Mesodermal cell (in vitro differentiated cells): Measurements from ENCODE around the gene PCBP3. TPM values are rescaled to one million over a fixed set of nuclear protein-coding genes. Genes with fewer than 3 reads are reported as not detected.

Source experiments
- H3K27ac ChIP-seq: 2 replicates; pipeline ENCODE4 v1.7.0; 2013; ENCODE audit warnings: mild to moderate bottlenecking, low read depth, low read length, moderate library complexity; ENCODE audit not compliant: severe bottlenecking
- H3K36me3 ChIP-seq: 2 replicates; pipeline ENCODE4 v1.7.1; 2013; ENCODE audit warnings: mild to moderate bottlenecking, low read length, moderate library complexity; ENCODE audit not compliant: control insufficient read depth, insufficient read depth
- H3K4me1 ChIP-seq: one replicate; pipeline ENCODE4 v1.7.1; 2013; ENCODE audit warnings: mild to moderate bottlenecking, low read length; ENCODE audit not compliant: insufficient read depth, control insufficient read depth, poor library complexity, severe bottlenecking
- H3K4me3 ChIP-seq: 2 replicates; pipeline ENCODE4 v1.7.0; 2013; ENCODE audit warnings: low read length, control low read depth, mild to moderate bottlenecking; ENCODE audit not compliant: insufficient read depth, poor library complexity, severe bottlenecking; ENCODE audit errors: extremely low read depth
- H3K9me3 ChIP-seq: 2 replicates; pipeline ENCODE4 v1.7.1; 2013; ENCODE audit warnings: mild to moderate bottlenecking, low read length, moderate library complexity; ENCODE audit not compliant: control insufficient read depth
- WGBS, 2 experiments: methylation state at CpG; one replicate each; pipeline ENCODE4 v1.1.5; 2013; ENCODE audit warnings: missing lambda C conversion rate in 2 of 2; ENCODE audit not compliant: insufficient coverage in 2 of 2; 5-methylcytosine and 5-hydroxymethylcytosine counted together
- polyA plus RNA-seq, 2 experiments: library from polyadenylated mRNA; stranded (reverse); fragments of 50-300 nt; gene quantifications; one replicate each; pipeline ENCODE4 v1.2.3, GENCODE V29; 2013

Gene PCBP3
- polyA plus RNA-seq (2013, experiment 1 of 2) = 4.9 TPM
- polyA plus RNA-seq (2013, experiment 2 of 2) = 3.1 TPM

GRCh38 chr21:45643021-45643980 lies at the start of gene PCBP3:
Gene PCBP3, plus strand, starts transcription at chr21:45643725. Its CDS starts 206,361 bp downstream, at chr21:45850086.
- H3K4me3 ChIP-seq = peak within 1 kb of the TSS; percentile 36
- H3K4me1 ChIP-seq = peaks cover 10% of the 10 kb centered on the region
- no peaks in the 10 kb centered on the region for H3K36me3 ChIP-seq
- no peaks in the 10 kb centered on the region for H3K9me3 ChIP-seq
- 0% methylated on average over 49 to 83 of the region's 120 CpGs for WGBS, 2 experiments
- no peak within 1 kb of the TSS for H3K27ac ChIP-seq

DNA sequence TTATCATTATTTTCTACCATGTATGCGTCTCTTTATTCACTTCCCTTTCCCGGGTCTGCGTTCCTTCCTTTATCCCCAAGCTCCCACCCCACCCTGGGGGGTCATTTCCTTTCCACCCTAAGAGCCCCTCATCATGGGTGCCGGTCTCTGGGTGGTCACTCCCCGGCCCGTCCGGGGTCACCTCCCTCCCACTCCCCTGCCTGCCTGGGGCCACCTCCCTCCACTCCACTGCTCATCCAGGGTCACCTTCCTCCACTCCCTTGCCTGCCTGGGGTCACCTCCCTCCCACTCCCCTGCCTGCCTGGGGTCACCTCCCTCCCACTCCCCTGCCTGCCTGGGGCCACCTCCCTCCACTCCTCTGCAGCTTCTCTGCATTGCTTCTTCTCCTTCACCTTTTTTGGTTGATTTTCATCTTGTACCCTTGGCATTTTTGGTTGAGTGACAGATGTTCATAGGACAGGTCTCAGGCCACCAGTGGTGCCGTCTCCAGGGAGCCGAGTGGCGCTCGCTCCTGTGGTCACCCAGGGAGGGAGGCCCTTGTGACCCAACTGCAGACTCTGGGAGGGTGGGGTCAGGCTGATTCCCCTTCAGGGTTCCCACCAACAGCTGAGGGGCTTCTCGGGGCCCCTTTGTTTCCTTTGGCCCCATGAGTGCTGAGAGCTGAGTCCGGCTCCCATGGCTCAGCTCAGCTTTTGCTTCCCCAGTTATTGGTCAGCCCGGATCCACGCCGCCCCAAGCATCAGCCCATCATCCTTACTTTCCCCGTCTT lies 48.6 kb upstream of the PCBP3 start:
- H3K36me3 ChIP-seq = no peaks in the 10 kb centered on the region
- H3K9me3 ChIP-seq = no peaks in the 10 kb centered on the region
- H3K4me1 ChIP-seq = no peaks in the 10 kb centered on the region
- 94 to 96% methylated on average over 13 to 15 of the region's 17 CpGs for WGBS, 2 experiments
- H3K27ac ChIP-seq = no peak overlapping the region
- H3K4me3 ChIP-seq = no peak overlapping the region

DNA sequence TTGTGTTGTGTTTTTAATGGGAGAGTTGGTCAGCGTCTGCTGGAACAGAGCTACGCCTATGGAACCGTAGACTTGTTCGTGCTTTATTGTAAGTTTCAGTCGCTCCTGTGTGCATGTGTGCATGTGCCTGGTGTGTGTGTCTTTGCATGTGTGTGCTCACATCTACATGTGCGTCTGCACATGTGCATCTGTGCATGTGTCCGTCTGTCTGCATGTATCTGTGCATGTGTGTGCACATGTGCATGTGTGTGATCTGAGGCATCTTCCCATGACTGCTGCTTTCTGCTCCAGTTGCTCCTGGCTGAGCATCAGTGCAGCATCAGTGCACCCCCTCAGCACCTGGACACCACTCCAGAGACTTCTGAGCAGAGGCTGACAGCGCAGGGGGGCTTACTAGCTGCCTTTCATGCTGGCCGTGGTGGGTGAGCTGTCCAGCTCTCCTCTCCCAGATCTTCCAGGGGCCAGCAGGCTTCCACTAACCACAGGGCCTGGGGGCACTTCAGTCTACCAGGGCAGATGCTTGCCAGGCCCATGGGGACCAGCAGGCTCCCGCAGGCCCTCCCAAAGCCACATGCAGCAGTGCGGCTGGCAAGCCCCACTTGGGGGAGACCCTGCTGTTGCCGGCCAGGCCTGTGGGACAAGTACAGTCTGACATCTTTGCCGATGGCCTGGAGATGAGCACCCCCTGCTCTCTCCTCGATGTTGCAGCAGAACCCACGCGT lies 47.8 kb upstream of the PCBP3 start:
- H3K9me3 ChIP-seq = no peaks in the 10 kb centered on the region
- H3K4me3 ChIP-seq = no peak overlapping the region
- WGBS, 2 experiments = 92 to 94% methylated on average over 10 to 16 of the region's 16 CpGs
- no peaks in the 10 kb centered on the region for H3K36me3 ChIP-seq
- no peaks in the 10 kb centered on the region for H3K4me1 ChIP-seq
- H3K27ac ChIP-seq = no peak overlapping the region

GRCh38 chr21:45596704-45597318 lies 46.7 kb upstream of the PCBP3 start:
- H3K4me3 ChIP-seq = no peak overlapping the region
- no peaks in the 10 kb centered on the region for H3K4me1 ChIP-seq
- no peaks in the 10 kb centered on the region for H3K9me3 ChIP-seq
- WGBS, 2 experiments = 27 to 38% methylated on average over 12 to 13 of the region's 16 CpGs
- H3K36me3 ChIP-seq = no peaks in the 10 kb centered on the region
- no peak overlapping the region for H3K27ac ChIP-seq

- Histone ChIP-seq H3K9me3 (no peaks in the 10 kb centered on the region), H3K4me3 (no peak overlapping the region), H3K27ac (no peak overlapping the region), H3K36me3 (no peaks in the 10 kb centered on the region), H3K4me1 (no peaks in the 10 kb centered on the region)
- WGBS, 2 experiments = 75 to 86% methylated on average over 7 of the region's 7 CpGs
Measured at GRCh38 chr21:45598109-45598508, 45.4 kb upstream of the PCBP3 start.

- WGBS, 2 experiments = 86 to 88% methylated on average over 9 of the region's 10 CpGs
- H3K9me3 ChIP-seq = peaks cover 1% of the 10 kb centered on the region
- H3K27ac ChIP-seq = no peak overlapping the region
- H3K36me3 ChIP-seq = no peaks in the 10 kb centered on the region
- no peak overlapping the region for H3K4me3 ChIP-seq
- no peaks in the 10 kb centered on the region for H3K4me1 ChIP-seq
Measured at GRCh38 chr21:45598666-45599065, 44.9 kb upstream of the PCBP3 start.

DNA sequence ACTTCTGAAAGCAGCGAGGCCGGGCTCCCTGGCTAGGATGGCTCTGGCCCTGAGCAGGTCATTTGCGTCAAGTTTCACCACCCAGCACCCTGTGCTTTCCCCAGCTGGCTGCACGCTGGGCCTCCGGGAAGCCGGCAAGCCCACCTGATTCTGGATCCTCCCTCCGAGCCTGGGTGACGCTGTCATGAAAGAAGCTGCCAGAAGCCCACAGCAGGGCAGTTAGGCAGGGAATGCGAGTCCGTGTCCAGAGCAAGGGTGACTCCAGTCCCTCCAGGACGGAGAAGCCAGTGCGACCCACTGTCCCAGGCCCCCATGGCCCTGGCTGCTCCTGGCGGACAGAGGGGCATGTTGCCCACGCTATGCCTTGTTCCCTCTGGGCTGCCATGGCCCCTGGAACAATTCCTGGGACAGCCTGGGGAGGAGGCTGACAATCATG lies 44.4 kb upstream of the PCBP3 start:
- Histone ChIP-seq H3K9me3 (peaks cover 4% of the 10 kb centered on the region), H3K4me1 (no peaks in the 10 kb centered on the region), H3K36me3 (no peaks in the 10 kb centered on the region), H3K4me3 (no peak overlapping the region), H3K27ac (no peak overlapping the region)
- 87 to 95% methylated on average over 14 of the region's 14 CpGs for WGBS, 2 experiments

DNA sequence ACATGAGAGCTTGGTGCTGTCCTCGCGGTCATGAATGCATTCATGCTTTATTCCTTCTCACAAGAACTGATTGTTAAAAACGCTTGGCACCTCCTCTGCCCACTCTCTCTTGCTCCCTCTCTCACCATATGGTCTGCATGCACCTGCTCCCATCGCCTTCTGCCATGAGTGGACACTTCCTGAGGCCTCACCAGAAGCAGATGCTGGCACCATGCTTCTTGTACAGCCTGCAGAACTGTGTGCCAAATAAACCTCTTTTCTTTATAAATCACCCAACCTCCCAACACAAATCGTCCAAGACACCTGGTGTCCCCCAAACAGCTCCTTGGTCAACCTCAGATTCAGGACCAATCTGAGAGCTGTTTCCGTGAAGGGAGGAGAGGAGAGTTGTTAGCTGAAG lies 43.3 kb upstream of the PCBP3 start:
- Histone ChIP-seq H3K9me3 (peaks cover 4% of the 10 kb centered on the region), H3K27ac (no peak overlapping the region), H3K4me1 (no peaks in the 10 kb centered on the region), H3K36me3 (no peaks in the 10 kb centered on the region), H3K4me3 (no peak overlapping the region)
- WGBS, 2 experiments = 63 to 88% methylated on average over 4 of the region's 6 CpGs

- 62 to 83% methylated on average over 4 to 8 of the region's 10 CpGs for WGBS, 2 experiments
- Histone ChIP-seq H3K27ac (no peak overlapping the region), H3K4me3 (no peak overlapping the region), H3K36me3 (no peaks in the 10 kb centered on the region), H3K9me3 (peaks cover 4% of the 10 kb centered on the region), H3K4me1 (no peaks in the 10 kb centered on the region)
Measured at GRCh38 chr21:45601551-45601950, 42.0 kb upstream of the PCBP3 start.

DNA sequence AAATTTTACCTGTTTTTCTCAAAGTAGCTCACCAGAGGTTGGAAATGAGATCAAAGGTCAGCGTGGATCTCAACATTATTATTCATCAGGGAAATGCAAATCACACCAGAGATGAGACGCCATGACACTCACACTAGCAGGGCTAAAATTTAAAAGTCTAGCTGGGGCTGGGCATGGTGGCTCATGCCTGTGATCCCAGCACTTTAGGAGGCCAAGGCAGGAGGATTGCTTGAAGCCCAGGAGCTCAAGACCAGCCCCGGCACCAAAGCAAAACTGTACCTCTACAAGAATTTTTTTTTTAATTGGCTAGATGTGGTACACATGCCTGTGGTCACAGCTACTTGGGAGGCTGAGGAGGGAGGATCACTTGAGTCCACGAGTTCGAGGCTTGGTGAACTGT lies 41.4 kb upstream of the PCBP3 start:
- Histone ChIP-seq H3K27ac (no peak overlapping the region), H3K9me3 (peaks cover 4% of the 10 kb centered on the region), H3K4me3 (no peak overlapping the region), H3K36me3 (no peaks in the 10 kb centered on the region), H3K4me1 (no peaks in the 10 kb centered on the region)
- WGBS, 2 experiments = 91 to 96% methylated on average over 2 to 3 of the region's 5 CpGs
